Measurements from ENCODE around the gene WSB2. TPM values are rescaled to one million over a fixed set of nuclear protein-coding genes. Genes with fewer than 3 reads are reported as not detected.
A peak's percentile ranks its signal among the peaks of the same experiment; 100 is the strongest.
"Not testable (repeated sequence)": the region's sequence is repeated elsewhere in the genome, so short reads cannot be mapped to it uniquely, and the experiment has no call there.

WSB2 gene
- total RNA-seq, 3 donors from 2014 or later = 48.1 to 67.7 (median 52.0) TPM

GRCh38 chr12:118013283-118013682 is 47.7 kb downstream of the WSB2 start:
- Mint-ChIP-seq H3K4me1 (ENCODE audit: low read depth) (peaks cover 15% of the 10 kb centered on the region), H3K36me3 (ENCODE audit: insufficient read depth) (no peaks in the 10 kb centered on the region), H3K9me3 (no peaks in the 10 kb centered on the region), H3K4me3 (no peak overlapping the region), H3K27me3 (ENCODE audit: low read depth) (no peaks in the 10 kb centered on the region)
- ATAC-seq (no peak), DNase-seq (no peak)

GRCh38 chr12:118011961-118012360 is 49.0 kb downstream of the WSB2 start:
- no peaks in the 10 kb centered on the region for H3K9me3 Mint-ChIP-seq
- ATAC-seq = no peak

GRCh38 chr12:118011377-118011776 is 49.6 kb downstream of the WSB2 start:
- ATAC-seq (no peak), DNase-seq (no peak)
- H3K36me3 Mint-ChIP-seq (ENCODE audit: insufficient read depth) = no peaks in the 10 kb centered on the region
- peaks cover 2% of the 10 kb centered on the region for H3K4me1 Mint-ChIP-seq (ENCODE audit: low read depth)
- peaks cover 2% of the 10 kb centered on the region for H3K27me3 Mint-ChIP-seq (ENCODE audit: low read depth)
- no peak overlapping the region for H3K4me3 Mint-ChIP-seq
- H3K9me3 Mint-ChIP-seq = no peaks in the 10 kb centered on the region

More at GRCh38 chr12:118011961-118012360, 49.0 kb downstream of the WSB2 start:
- Mint-ChIP-seq H3K4me1 (ENCODE audit: low read depth) (peaks cover 3% of the 10 kb centered on the region), H3K36me3 (ENCODE audit: insufficient read depth) (no peaks in the 10 kb centered on the region), H3K27me3 (ENCODE audit: low read depth) (peaks cover 2% of the 10 kb centered on the region), H3K4me3 (no peak overlapping the region)
- DNase-seq = no peak

GRCh38 chr12:118010903-118011302 is 50.1 kb downstream of the WSB2 start:
- no peak for ATAC-seq
- DNase-seq = no peak
- no peak overlapping the region for H3K4me3 Mint-ChIP-seq
- no peaks in the 10 kb centered on the region for H3K36me3 Mint-ChIP-seq (ENCODE audit: insufficient read depth)
- peaks cover 2% of the 10 kb centered on the region for H3K27me3 Mint-ChIP-seq (ENCODE audit: low read depth)
- no peaks in the 10 kb centered on the region for H3K4me1 Mint-ChIP-seq (ENCODE audit: low read depth)
- H3K9me3 Mint-ChIP-seq = no peaks in the 10 kb centered on the region

- DNase-seq; H3K27me3 Mint-ChIP-seq (ENCODE audit: low read depth); H3K9me3 Mint-ChIP-seq; H3K4me1 Mint-ChIP-seq (ENCODE audit: low read depth); H3K4me3 Mint-ChIP-seq; H3K36me3 Mint-ChIP-seq (ENCODE audit: insufficient read depth): not testable (repeated sequence)
- ATAC-seq = peak; percentile 51 to 56
Observed at GRCh38 chr12:117999806-118000205, 61.2 kb downstream of the WSB2 start.

GRCh38 chr12:117998719-117999118 is 62.3 kb downstream of the WSB2 start:
- no peaks in the 10 kb centered on the region for H3K36me3 Mint-ChIP-seq (ENCODE audit: insufficient read depth)
- H3K9me3 Mint-ChIP-seq = peaks cover 10% of the 10 kb centered on the region
- no peak for DNase-seq
- H3K4me1 Mint-ChIP-seq (ENCODE audit: low read depth) = peaks cover 5% of the 10 kb centered on the region
- no peak for ATAC-seq
- no peak overlapping the region for H3K4me3 Mint-ChIP-seq
- H3K27me3 Mint-ChIP-seq (ENCODE audit: low read depth) = peaks cover 4% of the 10 kb centered on the region

GRCh38 chr12:117994551-117995438 is 66.2 kb downstream of the WSB2 start:
- no peaks in the 10 kb centered on the region for H3K36me3 Mint-ChIP-seq (ENCODE audit: insufficient read depth)

GRCh38 chr12:117986705-117987469 is 74.1 kb downstream of the WSB2 start:
- peak in 1 of 2 donors; percentile 54 for ATAC-seq
- H3K4me1 Mint-ChIP-seq (ENCODE audit: low read depth) = no peaks in the 10 kb centered on the region
- no peak for DNase-seq
- peaks cover 3% of the 10 kb centered on the region for H3K36me3 Mint-ChIP-seq (ENCODE audit: insufficient read depth)
- peaks cover 9% of the 10 kb centered on the region for H3K27me3 Mint-ChIP-seq (ENCODE audit: low read depth)
- H3K9me3 Mint-ChIP-seq = peaks cover 5% of the 10 kb centered on the region
- H3K4me3 Mint-ChIP-seq = no peak overlapping the region

More at GRCh38 chr12:117994551-117995438, 66.2 kb downstream of the WSB2 start:
- ATAC-seq (peak; percentile 81 to 89), DNase-seq (no peak)
- Mint-ChIP-seq H3K4me3 (no peak overlapping the region), H3K27me3 (ENCODE audit: low read depth) (peaks cover 12% of the 10 kb centered on the region), H3K4me1 (ENCODE audit: low read depth) (peaks cover 5% of the 10 kb centered on the region), H3K9me3 (peaks cover 6% of the 10 kb centered on the region)

- H3K4me3 Mint-ChIP-seq = no peak overlapping the region
- DNase-seq (no peak), ATAC-seq (no peak)
- H3K4me1 Mint-ChIP-seq (ENCODE audit: low read depth) = no peaks in the 10 kb centered on the region
- peaks cover 5% of the 10 kb centered on the region for H3K9me3 Mint-ChIP-seq
- H3K36me3 Mint-ChIP-seq (ENCODE audit: insufficient read depth) = peaks cover 3% of the 10 kb centered on the region
- H3K27me3 Mint-ChIP-seq (ENCODE audit: low read depth) = peaks cover 6% of the 10 kb centered on the region
Observed at GRCh38 chr12:117985182-117985581, 75.8 kb downstream of the WSB2 start.

Other genes starting within 250 kb of the WSB2 start
- gene KSR2, start 92.2 kb downstream of the WSB2 start, total RNA-seq = under 1 TPM; 0.05 to 0.08 (median 0.05) TPM
- gene RFC5, start 44.5 kb downstream of the WSB2 start, total RNA-seq = 10 to 100 TPM; 51.5 to 64.2 (median 51.6) TPM
- gene VSIG10, start 42.8 kb upstream of the WSB2 start, total RNA-seq = 1 to 10 TPM; 3.6 to 4.3 (median 3.6) TPM
- gene PEBP1, start 74.9 kb upstream of the WSB2 start, total RNA-seq = 100 to 1,000 TPM; 144 to 194 (median 166) TPM

Data from activated T-cell treated with anti-CD3 and anti-CD28 coated beads, Interleukin-2, amount 50 U/mL, for 4 hours (primary cell).